GM21619 (cell line): ENCODE data around the gene BSND.

Experiments used
- ATAC-seq: cut with Tn5 transposase; IDR thresholded peaks from one replicate; pipeline ENCODE4 v1.9.1; 2021; ENCODE audit not compliant: unreplicated experiment

BSND gene

GRCh38 chr1:54990916-54991315 is 7.8 kb upstream of the BSND start:
- ATAC-seq = no peak

GRCh38 chr1:54991939-54992338 is 6.8 kb upstream of the BSND start:
- no peak for ATAC-seq

- no peak for ATAC-seq
Measured at GRCh38 chr1:54993140-54993539, 5.6 kb upstream of the BSND start.

GRCh38 chr1:54994355-54994990 is 4.3 kb upstream of the BSND start:
- no peak for ATAC-seq

- ATAC-seq = no peak
Measured at GRCh38 chr1:54995013-54995760, 3.5 kb upstream of the BSND start.

- no peak for ATAC-seq
Measured at GRCh38 chr1:54995835-54996234, 2.9 kb upstream of the BSND start.

GRCh38 chr1:54996359-54996868 is 2.3 kb upstream of the BSND start:
- ATAC-seq = no peak

- ATAC-seq = no peak
Measured at GRCh38 chr1:54996869-54997710, 1.6 kb upstream of the BSND start.

- ATAC-seq = no peak
Measured at GRCh38 chr1:54997711-54997986, 1.1 kb upstream of the BSND start.

GRCh38 chr1:54998100-54998499 is 633 bp upstream of the BSND start:
- no peak for ATAC-seq

- ATAC-seq = no peak
Measured at GRCh38 chr1:55000110-55001085, 1.7 kb downstream of the BSND start.

- no peak for ATAC-seq
Measured at GRCh38 chr1:55001311-55001710, 2.6 kb downstream of the BSND start.

GRCh38 chr1:55002686-55003085 is 4.0 kb downstream of the BSND start:
- no peak for ATAC-seq

- ATAC-seq = no peak
Measured at GRCh38 chr1:55005351-55006140, 6.8 kb downstream of the BSND start.

GRCh38 chr1:55006931-55007330 is 8.2 kb downstream of the BSND start:
- ATAC-seq = no peak

GRCh38 chr1:55007625-55008024 is 8.9 kb downstream of the BSND start:
- no peak for ATAC-seq

GRCh38 chr1:55010194-55010886 is 11.6 kb downstream of the BSND start:
- ATAC-seq = no peak

GRCh38 chr1:55010887-55011217 is 12.1 kb downstream of the BSND start:
- no peak for ATAC-seq

- ATAC-seq = no peak
Measured at GRCh38 chr1:55012661-55013060, 13.9 kb downstream of the BSND start.
